ENCODE measurements around the gene TRIM64C. TPM values are rescaled to one million over a fixed set of nuclear protein-coding genes. Genes with fewer than 3 reads are reported as not detected.
"Not testable (repeated sequence)": the region's sequence is repeated elsewhere in the genome, so short reads cannot be mapped to it uniquely, and the experiment has no call there.

TRIM64C gene, protein sequence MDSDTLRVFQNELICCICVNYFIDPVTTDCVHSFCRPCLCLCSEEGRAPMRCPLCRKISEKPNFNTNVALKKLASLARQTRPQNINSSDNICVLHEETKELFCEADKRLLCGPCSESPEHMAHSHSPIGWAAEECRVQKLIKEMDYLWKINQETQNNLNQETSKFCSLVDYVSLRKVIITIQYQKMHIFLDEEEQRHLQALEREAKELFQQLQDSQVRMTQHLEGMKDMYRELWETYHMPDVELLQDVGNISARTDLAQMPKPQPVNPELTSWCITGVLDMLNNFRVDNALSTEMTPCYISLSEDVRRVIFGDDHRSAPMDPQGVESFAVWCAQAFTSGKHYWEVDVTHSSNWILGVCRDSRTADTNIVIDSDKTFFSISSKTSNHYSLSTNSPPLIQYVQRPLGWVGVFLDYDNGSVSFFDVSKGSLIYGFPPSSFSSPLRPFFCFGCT
- not detected for polyA plus RNA-seq (ENCODE audit: insufficient read length in 10 of 10)
- long read RNA-seq, donor 1: 0 reads
- long read RNA-seq, donor 2: 0 reads
- long read RNA-seq, donor 3: 0 reads
- long read RNA-seq, donor 4: 0 reads
- long read RNA-seq, donor 5: 0 reads
- long read RNA-seq, donor 6: 0 reads
- long read RNA-seq, donor 7: 0 reads
- long read RNA-seq, donor 8: 0 reads
- long read RNA-seq, donor 9: 0 reads

DNA sequence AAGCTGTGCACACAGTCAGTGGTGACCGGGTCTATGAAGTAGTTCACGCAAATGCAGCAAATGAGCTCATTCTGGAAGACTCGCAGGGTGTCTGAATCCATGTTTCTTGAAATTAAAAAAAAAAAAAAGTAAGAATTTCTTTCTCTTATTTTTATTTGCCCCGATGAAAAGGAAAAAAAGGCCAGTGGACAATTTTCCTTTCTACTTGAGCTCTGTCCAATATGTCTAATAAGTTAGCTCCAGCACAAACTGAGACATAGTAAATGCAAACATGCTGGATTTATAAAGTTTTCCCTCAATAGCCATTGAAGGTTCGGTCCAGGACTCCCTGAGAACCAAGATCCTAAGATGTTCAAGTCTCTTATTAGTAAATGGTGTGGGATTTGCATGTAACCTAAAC is at the start of gene TRIM64C:
Gene TRIM64C, minus strand, starts transcription at position 101 of the 400 bp plus-strand sequence. Its CDS starts 0 bp downstream, at position 101.
- DNase-seq: not testable (repeated sequence)

DNA sequence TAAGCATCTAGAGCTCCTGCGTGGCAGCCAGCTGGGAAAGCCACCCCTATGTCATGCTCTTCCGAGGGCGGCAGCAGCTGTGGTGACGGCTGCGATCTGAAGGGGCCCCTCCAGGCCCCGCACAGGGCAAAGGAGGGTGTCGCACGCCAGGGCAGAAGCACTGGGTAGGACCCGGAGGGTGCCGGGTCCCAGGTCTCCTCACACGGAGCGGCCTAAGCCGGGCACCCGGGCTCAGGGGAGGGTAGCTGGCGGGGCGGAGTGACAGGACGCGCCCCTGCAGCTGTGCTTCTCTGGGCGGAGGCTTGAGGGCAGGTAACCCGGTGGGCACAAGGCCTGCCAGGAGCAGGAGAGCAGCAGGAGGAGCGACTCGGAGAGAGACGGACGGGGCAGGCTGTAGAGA is 43.4 kb upstream of the TRIM64C start:
- not testable (repeated sequence) for DNase-seq

DNA sequence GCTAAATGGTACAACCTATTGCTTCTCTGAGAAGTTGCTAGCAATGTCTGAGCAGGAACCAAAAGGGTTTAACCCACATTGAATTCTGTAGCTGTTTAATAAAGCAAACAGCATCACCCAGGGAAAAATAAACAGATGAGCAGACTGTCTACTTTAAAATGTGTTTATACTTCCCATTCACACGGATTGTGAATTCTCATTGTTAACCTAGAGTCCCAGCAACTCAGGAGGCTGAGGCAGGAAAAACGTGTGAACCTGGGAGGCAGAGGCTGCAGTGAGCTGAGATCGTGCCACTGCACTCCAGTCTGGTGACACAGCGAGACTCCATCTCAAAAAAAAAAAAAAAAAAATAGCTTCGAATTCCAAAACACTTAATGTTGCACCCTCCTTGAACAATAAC is 11.0 kb upstream of the TRIM64C start:
- DNase-seq: not testable (repeated sequence)

DNA sequence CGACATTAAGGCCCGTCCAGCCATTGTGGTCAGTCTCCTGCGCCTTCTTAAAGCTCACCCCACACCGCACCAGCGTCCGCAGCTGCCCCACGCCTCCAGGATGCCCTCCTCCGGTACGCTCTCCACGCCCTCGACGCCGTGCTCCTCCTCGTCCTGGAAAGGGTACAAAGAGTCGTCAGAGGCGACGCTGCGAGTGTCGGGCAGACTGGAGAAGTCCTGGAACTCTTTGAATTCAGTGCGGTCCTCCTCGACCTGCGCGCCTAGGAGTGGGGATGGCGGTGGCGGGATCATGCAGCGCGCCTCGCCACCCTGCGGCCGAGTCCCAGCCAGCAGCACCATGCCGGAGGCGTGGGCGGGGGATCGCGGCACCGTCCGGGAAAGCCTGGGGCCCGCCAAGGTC is 9.1 kb downstream of the TRIM64C start:
- DNase-seq: not testable (repeated sequence)

DNA sequence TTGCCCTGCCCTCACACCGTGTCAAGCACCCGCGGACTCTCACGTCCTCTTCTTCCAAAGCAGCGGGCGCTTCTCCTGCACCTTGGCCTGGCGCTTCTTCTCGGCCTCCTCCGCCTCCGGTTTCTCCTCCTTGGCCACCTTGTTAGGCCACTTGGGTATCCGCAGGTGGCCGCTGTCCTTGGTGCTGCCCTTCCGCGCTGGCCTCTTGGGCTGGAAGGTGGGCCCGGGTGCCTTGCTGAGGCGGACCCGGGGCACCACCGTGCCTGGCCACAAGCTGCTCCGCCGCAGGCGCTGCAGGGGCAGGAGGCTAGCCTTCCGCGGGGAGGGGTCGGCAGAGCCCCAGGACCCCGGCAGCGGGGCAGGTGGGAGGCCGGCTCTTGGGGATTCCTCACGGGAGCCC is 10.7 kb downstream of the TRIM64C start:
- DNase-seq: not testable (repeated sequence)

DNA sequence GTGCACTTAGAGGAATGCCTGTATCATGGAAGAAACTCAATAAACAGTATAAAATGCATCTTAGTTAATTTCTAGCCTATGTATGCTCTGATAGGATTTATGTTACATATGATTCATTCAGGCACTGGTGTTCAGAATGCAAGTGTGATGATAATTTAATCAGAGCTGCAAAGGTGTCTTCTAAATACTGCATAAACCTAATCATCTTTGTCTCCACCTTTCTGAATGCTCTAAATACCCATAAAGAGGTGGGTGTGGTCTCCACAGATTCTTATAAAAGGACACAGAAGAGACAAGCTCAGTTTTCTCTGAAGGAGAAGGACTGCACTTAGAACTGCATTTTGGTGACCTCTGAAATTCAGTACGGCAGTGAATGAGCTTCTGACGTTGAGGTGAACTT is 30.4 kb downstream of the TRIM64C start, which contains the start of gene TRIM49B:
Gene TRIM49B, plus strand, starts transcription at position 301 of the 400 bp plus-strand sequence. CDS start 2,777 bp downstream, outside the sequence.
- not testable (repeated sequence) for DNase-seq

Other genes with a start within 250 kb of the TRIM64C start
- gene TRIM51G, start 75.2 kb downstream of the TRIM64C start, polyA plus RNA-seq (ENCODE audit: insufficient read length in 10 of 10): not detected
- not detected for gene TRIM49B, start 30.3 kb downstream of the TRIM64C start, polyA plus RNA-seq (ENCODE audit: insufficient read length in 10 of 10)
- gene FOLH1, start 149.5 kb upstream of the TRIM64C start, polyA plus RNA-seq (ENCODE audit: insufficient read length in 10 of 10): 1 to 10 TPM; 1.5 to 2.8 (median 2.2) TPM